Fibroblast of mammary gland (primary cell): ENCODE measurements around the gene IRAK2.
A peak's percentile ranks its signal among the peaks of the same experiment; 100 is the strongest.
"Not testable (repeated sequence)": the region's sequence is repeated elsewhere in the genome, so short reads cannot be mapped to it uniquely, and the experiment has no call there.

ENCODE experiments used
- DNase-seq: peaks from one replicate; pipeline ENCODE4 v3.0.0-alpha.2; 2010; ENCODE audit warnings: low read depth
- H3K4me3 ChIP-seq: 2 replicates; pipeline ENCODE4 v1.5.1; 2011; ENCODE audit warnings: low read depth, mild to moderate bottlenecking, low read length, moderate library complexity; ENCODE audit not compliant: control insufficient read depth
- CTCF ChIP-seq: conservative IDR thresholded peaks from 2 replicates; pipeline ENCODE4 v1.5.1; 2011; ENCODE audit warnings: low read depth, low read length, inconsistent platforms; ENCODE audit not compliant: control insufficient read depth, insufficient read depth

IRAK2 gene

DNA sequence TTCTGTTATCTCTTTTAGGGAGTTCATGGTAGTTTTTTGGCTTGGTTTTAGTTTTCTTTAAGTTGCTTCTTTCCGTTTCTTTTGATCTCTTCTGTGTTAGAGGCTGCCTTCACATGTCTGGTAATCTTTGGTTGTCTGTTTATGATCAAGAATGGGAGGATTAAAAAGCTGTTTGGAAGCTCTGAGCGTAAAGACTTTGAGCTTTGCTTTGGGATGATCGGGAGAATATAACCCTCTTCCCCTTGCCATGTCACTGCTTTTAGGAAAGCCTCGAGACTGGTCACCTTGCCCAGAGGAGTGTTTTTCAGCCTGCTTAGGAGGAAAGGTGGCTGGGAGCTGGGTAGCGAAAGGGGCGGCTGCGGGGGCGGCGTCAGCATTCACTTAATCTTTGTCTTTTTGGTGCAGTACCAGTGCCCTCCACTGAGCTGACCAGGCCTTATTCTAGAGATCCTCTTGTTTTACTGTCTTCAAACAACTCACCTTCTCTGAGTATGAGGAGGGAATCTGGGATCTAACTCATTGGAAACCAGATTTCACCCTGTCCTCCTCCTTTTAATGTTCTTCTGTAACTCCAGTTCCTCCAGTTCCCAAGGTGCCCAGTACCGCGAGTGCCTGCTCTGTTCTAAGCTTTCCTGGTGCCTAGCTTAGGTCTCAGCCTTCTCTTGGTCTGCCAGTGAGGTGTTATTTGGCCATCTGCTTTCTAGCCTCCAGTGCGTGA, 99.1 kb downstream of the IRAK2 start:
- peak; percentile 56 for TF ChIP-seq CTCF
- DNase-seq = peak; percentile 55
- no peak overlapping the region for H3K4me3 ChIP-seq

DNA sequence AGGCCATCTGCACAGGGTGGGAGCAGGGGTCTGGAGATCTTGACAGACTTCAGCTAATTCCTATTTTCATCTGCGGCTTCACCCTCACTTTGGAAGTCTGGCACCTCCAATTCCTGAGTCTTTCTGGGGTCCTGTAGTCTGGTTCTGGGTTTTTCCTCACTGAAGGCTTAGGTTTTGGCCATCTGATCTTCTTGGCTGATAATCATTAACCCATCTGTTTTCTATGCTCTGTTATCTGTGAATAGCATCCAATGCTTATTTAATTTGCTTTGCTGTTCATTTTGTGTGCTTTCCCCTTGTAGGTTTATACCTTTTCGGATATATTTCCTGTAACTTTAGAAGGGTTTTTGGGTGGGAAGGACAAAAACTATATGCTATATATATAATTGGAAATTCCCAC, 101.1 kb downstream of the IRAK2 start:
- H3K4me3 ChIP-seq = no peak overlapping the region
- no peak for TF ChIP-seq CTCF
- no peak for DNase-seq

DNA sequence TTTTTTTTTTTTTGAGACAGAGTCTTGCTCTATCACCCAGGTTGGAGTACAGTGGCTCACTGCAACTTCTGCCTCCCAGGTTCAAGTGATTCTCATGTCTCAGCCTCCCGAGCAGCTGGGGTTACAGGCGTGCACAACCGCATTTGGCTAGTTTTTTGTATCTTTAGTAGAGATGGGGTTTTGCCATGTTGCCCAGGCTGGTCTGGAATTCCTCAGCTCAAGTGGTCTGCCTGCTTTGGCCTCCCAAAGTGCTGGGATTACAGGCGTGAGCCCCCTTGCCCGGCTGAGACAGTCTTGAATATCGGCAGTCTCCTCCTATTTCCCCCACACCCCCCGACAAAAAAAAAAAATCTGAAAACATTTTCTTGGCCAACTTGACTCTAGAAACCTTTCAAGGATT, 102.2 kb downstream of the IRAK2 start:
- DNase-seq, H3K4me3 ChIP-seq: not testable (repeated sequence)

GRCh38 chr3:10268116-10268515, 103.4 kb downstream of the IRAK2 start:
- TF ChIP-seq CTCF = no peak
- no peak for DNase-seq
- H3K4me3 ChIP-seq = no peak overlapping the region

- no peak for DNase-seq
- H3K4me3 ChIP-seq = no peak overlapping the region
- TF ChIP-seq CTCF = no peak
These were observed 104.2 kb downstream of the IRAK2 start for GRCh38 chr3:10268930-10269329.

GRCh38 chr3:10269443-10269842, 104.7 kb downstream of the IRAK2 start:
- DNase-seq = no peak
- no peak overlapping the region for H3K4me3 ChIP-seq
- no peak for TF ChIP-seq CTCF

- H3K4me3 ChIP-seq, DNase-seq: not testable (repeated sequence)
These were observed 107.8 kb downstream of the IRAK2 start for GRCh38 chr3:10272476-10272875.

DNA sequence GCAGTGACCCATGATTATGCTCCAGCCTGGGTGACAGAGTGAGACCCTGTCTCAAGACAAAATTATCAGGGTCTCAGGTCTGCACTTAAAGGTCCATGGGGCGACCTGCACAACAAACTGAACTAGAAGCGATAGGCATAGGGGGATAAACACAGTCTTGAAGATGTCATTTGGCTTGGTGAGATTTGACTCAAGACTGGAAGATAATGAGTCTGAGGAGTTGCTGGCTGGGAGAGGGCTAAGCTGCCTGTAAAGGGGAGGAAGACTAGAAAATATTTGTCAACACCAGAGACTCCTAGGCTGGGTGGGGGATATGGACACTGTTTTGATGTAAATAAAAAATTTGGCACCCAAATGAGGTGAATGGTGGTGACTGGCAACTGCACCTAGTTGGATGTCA, 108.3 kb downstream of the IRAK2 start:
- no peak for DNase-seq
- TF ChIP-seq CTCF = no peak
- H3K4me3 ChIP-seq = no peak overlapping the region
